Tibial nerve (tissue), 4 donors: ENCODE results near the gene ARL2.

Source experiments
- CTCF ChIP-seq, 5 experiments: fragments of 200-600 bp in 3 of 5; fragments of 450-650 bp in 2 of 5; sonication (generic) in 3 of 5; IDR thresholded peaks; one replicate each; pipeline ENCODE4 v1.5.1; 2016 to 2019; ENCODE audit warnings: antibody characterized with exemption in 5 of 5, mild to moderate bottlenecking in 3 of 5, moderate library complexity in 2 of 5
- EP300 ChIP-seq, 2 donors: sonication (generic); formaldehyde crosslinking; IDR thresholded peaks; one replicate each; pipeline ENCODE4 v1.6.1; 2017; ENCODE audit warnings: antibody characterized with exemption in 2 of 2, mild to moderate bottlenecking in 1 of 2
- POLR2A ChIP-seq, 2 donors: fragments of 450-650 bp; IDR thresholded peaks; one replicate each; pipeline ENCODE4 v1.6.1; 2017; ENCODE audit warnings: antibody characterized with exemption in 2 of 2, mild to moderate bottlenecking in 2 of 2, moderate library complexity in 2 of 2

GRCh38 chr11:64998141-64998540 is 15.8 kb upstream of the ARL2 start:
- TF ChIP-seq POLR2A (IDR thresholded peaks at IDR 0.05) (no peak), CTCF (IDR thresholded peaks at IDR 0.05) (no peak), EP300 (IDR thresholded peaks at IDR 0.05) (no peak)
